ENCODE results near the gene RPIA.

RPIA gene

GRCh38 chr2:88736437-88736836 lies 45.0 kb downstream of the RPIA start:
- H3K9me3 Mint-ChIP-seq: peaks cover 3% of the 10 kb centered on the region
- H3K27ac Mint-ChIP-seq: no peak overlapping the region
- no peak overlapping the region for H3K4me3 Mint-ChIP-seq
- no peak for TF ChIP-seq CTCF (IDR thresholded peaks at IDR 0.05; ENCODE audit: unreplicated experiment in 3 of 3)
- H3K4me1 Mint-ChIP-seq: no peaks in the 10 kb centered on the region
- H3K36me3 Mint-ChIP-seq (ENCODE audit: low read depth): peaks cover 44% of the 10 kb centered on the region
- H3K27me3 Mint-ChIP-seq (ENCODE audit: low read depth): no peaks in the 10 kb centered on the region

- TF ChIP-seq CTCF (IDR thresholded peaks at IDR 0.05; ENCODE audit: unreplicated experiment in 3 of 3): no peak
- peak overlapping the region in 1 of 3 experiments; percentile 73 for H3K27ac Mint-ChIP-seq
- H3K4me3 Mint-ChIP-seq: no peak overlapping the region
- H3K27me3 Mint-ChIP-seq (ENCODE audit: low read depth): no peaks in the 10 kb centered on the region
- no peaks in the 10 kb centered on the region for H3K4me1 Mint-ChIP-seq
- H3K9me3 Mint-ChIP-seq: peaks cover 9% of the 10 kb centered on the region
- peaks cover 53% of the 10 kb centered on the region for H3K36me3 Mint-ChIP-seq (ENCODE audit: low read depth)
These were observed 45.9 kb downstream of the RPIA start for GRCh38 chr2:88737385-88737784.

GRCh38 chr2:88738271-88738670 lies 46.8 kb downstream of the RPIA start:
- Mint-ChIP-seq H3K27me3 (ENCODE audit: low read depth) (no peaks in the 10 kb centered on the region), H3K36me3 (ENCODE audit: low read depth) (peaks cover 57% of the 10 kb centered on the region), H3K4me1 (no peaks in the 10 kb centered on the region)

DNA sequence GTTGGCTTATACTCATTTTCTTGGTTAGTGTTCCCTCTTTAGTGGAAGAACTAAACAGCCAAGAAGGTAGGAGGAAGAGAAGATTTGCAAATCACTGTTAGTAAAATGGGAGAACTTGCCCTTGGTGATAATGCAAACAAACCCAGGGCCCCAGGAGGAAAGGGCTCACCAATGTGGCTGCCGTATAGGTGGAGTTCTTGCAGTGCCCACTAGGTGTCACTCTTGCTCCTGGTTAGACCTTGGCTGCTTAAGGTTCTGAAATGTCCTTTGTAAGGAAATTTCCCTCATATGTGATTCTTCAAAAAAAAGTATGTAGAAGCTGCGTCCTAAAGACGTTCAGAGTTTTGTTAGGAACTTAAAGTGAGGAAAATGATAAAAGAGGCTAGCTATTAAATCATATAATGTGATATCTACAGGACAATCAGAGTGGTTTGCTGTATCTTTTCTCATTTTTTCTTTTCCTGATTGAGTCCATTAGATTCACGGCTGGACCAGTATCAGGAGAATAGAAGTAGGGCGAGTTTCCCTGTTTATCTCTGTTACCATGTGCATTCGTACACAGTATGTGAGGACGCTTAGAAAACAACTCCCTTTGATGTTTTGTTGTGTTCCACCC lies 48.6 kb downstream of the RPIA start:
- Mint-ChIP-seq H3K27ac (no peak overlapping the region), H3K4me3 (no peak overlapping the region), H3K27me3 (ENCODE audit: low read depth) (no peaks in the 10 kb centered on the region), H3K36me3 (ENCODE audit: low read depth) (peaks cover 75% of the 10 kb centered on the region), H3K4me1 (no peaks in the 10 kb centered on the region), H3K9me3 (peaks cover 30% of the 10 kb centered on the region)
- peak; percentile 77 to 89 (median 88) for TF ChIP-seq CTCF (IDR thresholded peaks at IDR 0.05; ENCODE audit: unreplicated experiment in 3 of 3)

More at GRCh38 chr2:88738271-88738670, 46.8 kb downstream of the RPIA start:
- TF ChIP-seq CTCF (IDR thresholded peaks at IDR 0.05; ENCODE audit: unreplicated experiment in 3 of 3): no peak
- Mint-ChIP-seq H3K27ac (no peak overlapping the region), H3K9me3 (peaks cover 14% of the 10 kb centered on the region), H3K4me3 (no peak overlapping the region)

GRCh38 chr2:88746929-88747490 lies 55.5 kb downstream of the RPIA start:
- Mint-ChIP-seq H3K4me3 (no peak overlapping the region), H3K27ac (no peak overlapping the region), H3K9me3 (peaks cover 34% of the 10 kb centered on the region), H3K27me3 (ENCODE audit: low read depth) (no peaks in the 10 kb centered on the region), H3K4me1 (no peaks in the 10 kb centered on the region), H3K36me3 (ENCODE audit: low read depth) (peaks cover 89% of the 10 kb centered on the region)
- TF ChIP-seq CTCF (IDR thresholded peaks at IDR 0.05; ENCODE audit: unreplicated experiment in 3 of 3): no peak

GRCh38 chr2:88747990-88748389 lies 56.5 kb downstream of the RPIA start:
- no peak overlapping the region for H3K27ac Mint-ChIP-seq
- peaks cover 27% of the 10 kb centered on the region for H3K9me3 Mint-ChIP-seq
- H3K4me1 Mint-ChIP-seq: no peaks in the 10 kb centered on the region
- no peak for TF ChIP-seq CTCF (IDR thresholded peaks at IDR 0.05; ENCODE audit: unreplicated experiment in 3 of 3)
- no peaks in the 10 kb centered on the region for H3K27me3 Mint-ChIP-seq (ENCODE audit: low read depth)
- no peak overlapping the region for H3K4me3 Mint-ChIP-seq
- peaks cover 88% of the 10 kb centered on the region for H3K36me3 Mint-ChIP-seq (ENCODE audit: low read depth)
